Measurements from ENCODE around the gene GPR139. TPM values are rescaled to one million over a fixed set of nuclear protein-coding genes. Genes with fewer than 3 reads are reported as not detected.

The GPR139 gene
- total RNA-seq, result not detected in 2 replicates

GRCh38 chr16:20073203-20074098 lies at the start of gene GPR139:
GPR139 (minus strand) TSS chr16:20073890; CDS start chr16:20073616, 274 bp downstream.

Other genes with a start within 250 kb of the GPR139 start
- 0.05 and 0.28 TPM in 2 replicates for gene GPRC5B, start 189.0 kb downstream of the GPR139 start, total RNA-seq

Data from airway epithelial cell (primary cell).